ENCODE data around the gene CPO.

Gene CPO

DNA sequence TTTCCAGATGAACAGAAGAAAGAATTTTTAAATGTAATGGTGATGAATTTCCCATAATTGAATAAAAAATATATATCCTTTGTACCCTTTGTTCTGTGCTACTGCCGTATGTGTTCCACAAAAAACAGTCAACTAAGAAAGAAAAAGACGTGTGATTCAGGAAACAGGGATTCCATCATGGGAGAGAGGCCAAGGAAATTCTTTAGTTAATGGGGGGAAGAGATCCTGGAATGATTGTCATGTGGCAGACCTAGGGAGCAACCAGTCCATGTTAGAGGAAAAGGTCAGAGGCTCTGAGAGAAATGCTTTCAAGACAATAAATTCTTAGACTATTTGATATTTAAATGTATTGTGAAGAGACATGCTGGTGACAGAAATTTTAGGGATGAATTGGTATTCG is 76.6 kb downstream of the CPO start:
- no peak for DNase-seq (ENCODE audit: low read depth)
